Breast epithelium (tissue), 4 donors: ENCODE measurements around the gene DNAH8. TPM values are rescaled to one million over a fixed set of nuclear protein-coding genes. Genes with fewer than 3 reads are reported as not detected.

Experiments
- DNase-seq, 2 donors: peaks; one replicate each; pipeline ENCODE4 v3.0.0-alpha.2; 2019; ENCODE audit warnings: low spot score in 2 of 2
- H3K27ac ChIP-seq, 2 donors: fragments of 200-600 bp; sonication (generic) in 1 of 2; one replicate each; pipeline ENCODE4 v1.5.1; 2016 to 2019; ENCODE audit warnings: mild to moderate bottlenecking in 1 of 2
- H3K27me3 ChIP-seq, 2 donors: fragments of 200-600 bp; sonication (generic) in 1 of 2; one replicate each; pipeline versions ENCODE4 v1.5.1 to v1.6.0; 2017 to 2019; ENCODE audit warnings: control low read depth in 1 of 2, mild to moderate bottlenecking in 1 of 2
- H3K36me3 ChIP-seq: fragments of 200-600 bp; one replicate; pipeline ENCODE4 v1.5.1; 2019
- H3K4me1 ChIP-seq, 2 donors: fragments of 200-600 bp; sonication (generic); one replicate each; pipeline ENCODE4 v1.5.1; 2016 to 2019; ENCODE audit warnings: control low read depth in 1 of 2
- H3K4me3 ChIP-seq, 3 donors: fragments of 200-600 bp; sonication (generic); 1 replicate in 2 of 3; 2 replicates in 1 of 3; pipeline ENCODE4 v1.5.1; 2016 to 2019; ENCODE audit warnings: mild to moderate bottlenecking in 3 of 3, moderate library complexity in 2 of 3
- H3K9me3 ChIP-seq, 2 donors: fragments of 200-600 bp; sonication (generic) in 1 of 2; one replicate each; pipeline ENCODE4 v1.5.1; 2016 to 2019; ENCODE audit warnings: control low read depth in 1 of 2
- CTCF ChIP-seq, 3 donors: fragments of 450-650 bp; IDR thresholded peaks; one replicate each; pipeline ENCODE4 v1.5.1; 2016 to 2017; ENCODE audit warnings: antibody characterized with exemption in 3 of 3, mild to moderate bottlenecking in 3 of 3, moderate library complexity in 3 of 3
- POLR2A ChIP-seq: fragments of 450-650 bp; IDR thresholded peaks from one replicate; pipeline ENCODE4 v1.6.1; 2016; ENCODE audit warnings: antibody characterized with exemption, mild to moderate bottlenecking, moderate library complexity
- POLR2AphosphoS5 ChIP-seq, 3 donors: sonication (generic); formaldehyde crosslinking; IDR thresholded peaks; one replicate each; pipeline ENCODE4 v1.6.1; 2017; ENCODE audit warnings: antibody characterized with exemption in 3 of 3
- intact Hi-C: fragments of 100-400 bp; cut with DNase I; formaldehyde crosslinking; loops from one replicate; pipeline ENCODE4 v1.15.1; 2023; ENCODE audit warnings: low total_unique reads
- total RNA-seq, 3 donors: library from RNA; depleted of rRNA; stranded (reverse); fragments of >200 nt; gene quantifications; one replicate each; pipeline ENCODE4 v1.1.0, GENCODE V29; 2016

The DNAH8 gene
- total RNA-seq, 3 donors from 2014 or later: under 0.01 TPM; not detected in 1

GRCh38 chr6:38801305-38801704 is 86.2 kb downstream of the DNAH8 start:
- DNase-seq: no peak
- H3K27ac ChIP-seq: no peak overlapping the region
- H3K4me1 ChIP-seq: no peaks in the 10 kb centered on the region
- peaks cover 0 to 6% of the 10 kb centered on the region in 2 donors for H3K27me3 ChIP-seq
- no peaks in the 10 kb centered on the region for H3K9me3 ChIP-seq
- TF ChIP-seq POLR2A (no peak), CTCF (IDR thresholded peaks at IDR 0.05) (no peak)
- intact Hi-C loops: no loop called here
- no peaks in the 10 kb centered on the region for H3K36me3 ChIP-seq
- H3K4me3 ChIP-seq: no peak overlapping the region

GRCh38 chr6:38802497-38802896 is 87.4 kb downstream of the DNAH8 start:
- peaks cover 0 to 3% of the 10 kb centered on the region in 2 donors for H3K27me3 ChIP-seq
- H3K9me3 ChIP-seq: no peaks in the 10 kb centered on the region
- DNase-seq: no peak
- no peak overlapping the region for H3K27ac ChIP-seq
- H3K4me3 ChIP-seq: no peak overlapping the region
- no peak for TF ChIP-seq POLR2AphosphoS5 (IDR thresholded peaks at IDR 0.05)
- no peak for TF ChIP-seq CTCF (IDR thresholded peaks at IDR 0.05)
- no peak for TF ChIP-seq POLR2A
- no peaks in the 10 kb centered on the region for H3K4me1 ChIP-seq
- intact Hi-C loops: no loop called here
- H3K36me3 ChIP-seq: no peaks in the 10 kb centered on the region

- TF ChIP-seq POLR2AphosphoS5 (IDR thresholded peaks at IDR 0.05): no peak
- TF ChIP-seq CTCF (IDR thresholded peaks at IDR 0.05): no peak
- no peak for TF ChIP-seq POLR2A
- intact Hi-C loops: no loop called here
- H3K9me3 ChIP-seq: no peaks in the 10 kb centered on the region
- no peaks in the 10 kb centered on the region for H3K4me1 ChIP-seq
- H3K27me3 ChIP-seq: peaks cover 0 to 3% of the 10 kb centered on the region in 2 donors
- no peak overlapping the region for H3K4me3 ChIP-seq
- H3K27ac ChIP-seq: no peak overlapping the region
- DNase-seq: no peak
- H3K36me3 ChIP-seq: no peaks in the 10 kb centered on the region
Measured at GRCh38 chr6:38803129-38803528, 88.0 kb downstream of the DNAH8 start.

- no peak for TF ChIP-seq CTCF (IDR thresholded peaks at IDR 0.05)
- no peak for TF ChIP-seq POLR2A
- no peak for TF ChIP-seq POLR2AphosphoS5 (IDR thresholded peaks at IDR 0.05)
- no peak overlapping the region for H3K4me3 ChIP-seq
- no peak for DNase-seq
- no peak overlapping the region for H3K27ac ChIP-seq
- no peaks in the 10 kb centered on the region for H3K9me3 ChIP-seq
- peaks cover 0 to 3% of the 10 kb centered on the region in 2 donors for H3K27me3 ChIP-seq
- intact Hi-C loops: no loop called here
- no peaks in the 10 kb centered on the region for H3K36me3 ChIP-seq
- H3K4me1 ChIP-seq: no peaks in the 10 kb centered on the region
Measured at GRCh38 chr6:38804358-38804757, 89.2 kb downstream of the DNAH8 start.

- H3K27me3 ChIP-seq: peaks cover 0 to 3% of the 10 kb centered on the region in 2 donors
- no peak overlapping the region for H3K27ac ChIP-seq
- intact Hi-C loops: no loop called here
- H3K9me3 ChIP-seq: no peaks in the 10 kb centered on the region
- TF ChIP-seq CTCF (IDR thresholded peaks at IDR 0.05) (no peak), POLR2A (no peak), POLR2AphosphoS5 (IDR thresholded peaks at IDR 0.05) (no peak)
- no peaks in the 10 kb centered on the region for H3K36me3 ChIP-seq
- DNase-seq: no peak
- H3K4me3 ChIP-seq: no peak overlapping the region
- no peaks in the 10 kb centered on the region for H3K4me1 ChIP-seq
Measured at GRCh38 chr6:38805127-38805655, 90.1 kb downstream of the DNAH8 start.
